ENCODE results near the gene SCP2D1. TPM values are rescaled to one million over a fixed set of nuclear protein-coding genes. Genes with fewer than 3 reads are reported as not detected.

Gene SCP2D1
- total and polyA plus RNA-seq, 2 of the 8 experiments (the other 6 are each of a cell fraction or from before 2014, with no cell fraction given), result not detected

- no peaks in the 10 kb centered on the region for H3K27me3 ChIP-seq (replicated peaks in 1 of 4; ENCODE audit: control insufficient read depth in 3 of 4, extremely low read depth in 1 of 4, insufficient read depth in 3 of 4, low read length in 3 of 4)
- H3K18ac ChIP-seq (ENCODE audit: extremely low read depth, low read length), result no peak overlapping the region
- no peak overlapping the region for H3K27ac ChIP-seq (ENCODE audit: low read depth, low read length)
- no peaks in the 10 kb centered on the region for H3K4me1 ChIP-seq (replicated peaks in 1 of 4; ENCODE audit: control insufficient read depth in 3 of 4, insufficient read depth in 4 of 4, low read length in 3 of 4)
- no peak overlapping the region for H3K23ac ChIP-seq (ENCODE audit: insufficient read length)
- no peaks in the 10 kb centered on the region for H4K20me1 ChIP-seq (replicated peaks in 1 of 2; ENCODE audit: control insufficient read depth in 1 of 2, insufficient read depth in 2 of 2, low read length in 2 of 2)
- no peak overlapping the region for H2AK5ac ChIP-seq (ENCODE audit: low read depth, low read length)
- H2BK120ac ChIP-seq (replicated peaks; ENCODE audit: low read depth, low read length), result no peak overlapping the region
- no peak overlapping the region for H2BK20ac ChIP-seq (ENCODE audit: low read length)
- no peak overlapping the region for H3K14ac ChIP-seq (ENCODE audit: insufficient read length)
- no peaks in the 10 kb centered on the region for H3K9me3 ChIP-seq (ENCODE audit: insufficient read depth in 2 of 2, low read depth in 1 of 2, low read length in 1 of 2)
- H2BK12ac ChIP-seq (ENCODE audit: low read depth, low read length), result no peak overlapping the region
- H2AFZ ChIP-seq (ENCODE audit: low read length), result no peak overlapping the region
- no peak overlapping the region for H3K4me2 ChIP-seq (ENCODE audit: insufficient read depth in 1 of 2, low read depth in 2 of 2, low read length in 2 of 2)
- H3K79me1 ChIP-seq (ENCODE audit: low read depth, low read length), result no peaks in the 10 kb centered on the region
- no peak overlapping the region for H3K4ac ChIP-seq (replicated peaks; ENCODE audit: insufficient read length, low read depth, low read length)
- no peaks in the 10 kb centered on the region for H3K23me2 ChIP-seq (ENCODE audit: low read depth, low read length)
- H4K91ac ChIP-seq (replicated peaks; ENCODE audit: insufficient read length, low read length), result no peak overlapping the region
- H2BK5ac ChIP-seq (ENCODE audit: low read depth, low read length), result no peak overlapping the region
- no peaks in the 10 kb centered on the region for H3K36me3 ChIP-seq (ENCODE audit: control insufficient read depth in 2 of 4, insufficient read depth in 4 of 4, low read length in 3 of 4)
- H2BK15ac ChIP-seq (ENCODE audit: low read length), result no peak overlapping the region
- POLR2A ChIA-PET (ENCODE audit: partially characterized antibody), result no interaction called here
- no peak overlapping the region for H4K8ac ChIP-seq (ENCODE audit: extremely low read depth, insufficient read depth, low read length)
- H4K5ac ChIP-seq (ENCODE audit: insufficient read length, low read depth, low read length), result no peak overlapping the region
- H3K79me2 ChIP-seq (ENCODE audit: control insufficient read depth in 1 of 2, insufficient read depth in 2 of 2, low read length in 2 of 2), result no peaks in the 10 kb centered on the region
- WGBS, 2 experiments (ENCODE audit: extremely low coverage in 1 of 2, insufficient coverage in 1 of 2, insufficient read length in 1 of 2, insufficient replicate concordance in 2 of 2, low coverage in 1 of 2, low lambda C conversion rate in 2 of 2, missing lambda C conversion rate in 1 of 2), result 91% methylated on average over 3 of the region's 3 CpGs; no CpG with 5 or more reads in 1 of the 2 experiments
- DNase-seq (ENCODE audit: low read depth in 1 of 2, low spot score in 2 of 2), result no peak
- CTCF ChIA-PET (ENCODE audit: partially characterized antibody), result interaction anchor here (0.6 to 1.1 kb wide), 2 partner anchors 68 to 299 kb away, joined by 3 to 4 read pairs; no protein-coding TSS in a partner anchor
- FAIRE-seq, result no peak
- H3K9ac ChIP-seq (replicated peaks in 1 of 4; ENCODE audit: extremely low read depth in 1 of 4, low read depth in 3 of 4, low read length in 3 of 4), result no peak overlapping the region
- H3K4me3 ChIP-seq (ENCODE audit: extremely low read depth in 1 of 4, insufficient read depth in 2 of 4, low read depth in 3 of 4, low read length in 4 of 4), result no peak overlapping the region
- no peak for TF ChIP-seq HDAC2 (IDR thresholded peaks at IDR 0.05; ENCODE audit: borderline replicate concordance in 1 of 2, low read depth in 2 of 2, low read length in 2 of 2)
- TF ChIP-seq JUN (IDR thresholded peaks at IDR 0.05; ENCODE audit: low read depth, low read length), result no peak
- H3K56ac ChIP-seq (replicated peaks; ENCODE audit: insufficient read length, low read depth, low read length), result no peak overlapping the region
Observed at GRCh38 chr20:18837718-18838117, 24.1 kb downstream of the SCP2D1 start.
